Gastrocnemius medialis (tissue), 4 donors: ENCODE results near the gene IFNA16. TPM values are rescaled to one million over a fixed set of nuclear protein-coding genes. Genes with fewer than 3 reads are reported as not detected.
"Not testable (repeated sequence)": the region's sequence is repeated elsewhere in the genome, so short reads cannot be mapped to it uniquely, and the experiment has no call there.

Experiments
- ATAC-seq, 2 donors: fragments of 150-250 bp; one replicate each; pipeline ENCODE4 v1.9.1; 2016
- DNase-seq, 2 donors: peaks; one replicate each; pipeline ENCODE4 v3.0.0-alpha.2; 2019
- H3K27ac ChIP-seq, 4 donors: fragments of 200-600 bp; sonication (generic); 1 replicate in 1 of 4; 2 replicates in 3 of 4; pipeline ENCODE4 v1.5.1; 2016 to 2018; ENCODE audit warnings: mild to moderate bottlenecking in 2 of 4, moderate library complexity in 1 of 4
- H3K27me3 ChIP-seq, 3 donors: fragments of 200-600 bp; sonication (generic) in 2 of 3; 1 replicate in 1 of 3; 2 replicates in 2 of 3; pipeline versions ENCODE4 v1.5.1 to v1.6.0; 2016 to 2019; ENCODE audit warnings: mild to moderate bottlenecking in 1 of 3, moderate library complexity in 1 of 3
- H3K36me3 ChIP-seq, 2 donors: fragments of 200-600 bp; sonication (generic) in 1 of 2; one replicate each; pipeline ENCODE4 v1.5.1; 2017 to 2018
- H3K4me1 ChIP-seq, 2 donors: fragments of 200-600 bp; sonication (generic) in 1 of 2; one replicate each; pipeline ENCODE4 v1.5.1; 2016 to 2017; ENCODE audit warnings: mild to moderate bottlenecking in 2 of 2
- H3K4me3 ChIP-seq, 4 donors: fragments of 200-600 bp; sonication (generic) in 3 of 4; 1 replicate in 1 of 4; 2 replicates in 3 of 4; pipeline ENCODE4 v1.5.1; 2016 to 2019; ENCODE audit warnings: mild to moderate bottlenecking in 2 of 4
- H3K9me3 ChIP-seq, 3 donors: fragments of 200-600 bp; sonication (generic) in 2 of 3; 1 replicate in 1 of 3; 2 replicates in 2 of 3; pipeline ENCODE4 v1.5.1; 2016 to 2019
- POLR2A ChIP-seq, 2 donors: fragments of 450-650 bp; IDR thresholded peaks; one replicate each; pipeline ENCODE4 v1.6.1; 2017; ENCODE audit warnings: antibody characterized with exemption in 2 of 2, mild to moderate bottlenecking in 2 of 2, moderate library complexity in 2 of 2
- in situ Hi-C, 4 donors: fragments of 200-750 bp; cut with MboI; loops; one replicate each; pipeline versions ENCODE4 v1.15.0 to v1.8.0; 2017; ENCODE audit warnings: low sequenced_read_pairs in 4 of 4
- intact Hi-C: fragments of 100-400 bp; cut with DNase I; formaldehyde crosslinking; loops from one replicate; pipeline ENCODE4 v1.15.1; 2023; ENCODE audit warnings: low total_unique reads
- total RNA-seq, 4 donors: library from RNA; depleted of rRNA; stranded (reverse); fragments of >200 nt; gene quantifications; one replicate each; pipeline versions ENCODE4 v1.1.0 to v1.2.3, GENCODE V29; 2016
- TF ChIP-seq, protein P1 (sequence below), 5 experiments: fragments of 450-650 bp in 3 of 5; fragments of 200-600 bp in 2 of 5; sonication (generic) in 2 of 5; IDR thresholded peaks in 4 of 5; conservative IDR thresholded peaks in 1 of 5; 1 replicate in 4 of 5; 2 replicates in 1 of 5; pipeline ENCODE4 v1.5.1; 2016 to 2019; ENCODE audit warnings: antibody characterized with exemption in 5 of 5, mild to moderate bottlenecking in 3 of 5, moderate library complexity in 3 of 5

The IFNA16 gene
- total RNA-seq, 4 donors from 2014 or later: not detected

DNA sequence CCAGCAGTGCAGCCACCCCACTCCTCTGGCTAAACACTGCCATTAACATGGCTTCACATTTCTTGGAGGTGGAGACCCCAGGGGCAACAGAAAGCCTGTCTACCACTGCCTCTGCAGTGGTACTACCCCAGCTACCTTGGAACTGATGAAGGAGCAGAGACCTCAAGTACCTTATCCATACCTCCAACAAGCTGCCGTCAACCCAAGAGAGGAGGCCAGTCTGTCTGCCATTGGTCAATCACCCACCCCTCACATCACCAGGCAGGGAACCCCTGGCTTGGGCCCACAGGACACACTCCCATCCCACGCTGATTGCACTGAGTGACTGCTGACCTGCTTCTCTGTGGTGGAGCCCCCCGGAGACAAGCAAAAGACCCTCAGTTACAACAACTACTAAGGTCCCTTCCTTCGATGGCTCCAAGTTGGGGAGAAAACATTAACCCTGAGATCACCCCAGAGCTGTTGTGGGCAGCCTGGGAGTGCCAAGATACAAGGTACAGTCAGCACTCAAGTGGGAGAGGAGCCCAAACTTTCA is 17.1 kb upstream of the IFNA16 start:
- Histone ChIP-seq H3K27me3 (no peaks in the 10 kb centered on the region), H3K4me3 (no peak overlapping the region), H3K36me3 (no peaks in the 10 kb centered on the region), H3K27ac (no peak overlapping the region), H3K4me1 (no peaks in the 10 kb centered on the region), H3K9me3 (no peaks in the 10 kb centered on the region)
- TF ChIP-seq POLR2A (IDR thresholded peaks at IDR 0.05): no peak
- TF ChIP-seq, protein P1, sequence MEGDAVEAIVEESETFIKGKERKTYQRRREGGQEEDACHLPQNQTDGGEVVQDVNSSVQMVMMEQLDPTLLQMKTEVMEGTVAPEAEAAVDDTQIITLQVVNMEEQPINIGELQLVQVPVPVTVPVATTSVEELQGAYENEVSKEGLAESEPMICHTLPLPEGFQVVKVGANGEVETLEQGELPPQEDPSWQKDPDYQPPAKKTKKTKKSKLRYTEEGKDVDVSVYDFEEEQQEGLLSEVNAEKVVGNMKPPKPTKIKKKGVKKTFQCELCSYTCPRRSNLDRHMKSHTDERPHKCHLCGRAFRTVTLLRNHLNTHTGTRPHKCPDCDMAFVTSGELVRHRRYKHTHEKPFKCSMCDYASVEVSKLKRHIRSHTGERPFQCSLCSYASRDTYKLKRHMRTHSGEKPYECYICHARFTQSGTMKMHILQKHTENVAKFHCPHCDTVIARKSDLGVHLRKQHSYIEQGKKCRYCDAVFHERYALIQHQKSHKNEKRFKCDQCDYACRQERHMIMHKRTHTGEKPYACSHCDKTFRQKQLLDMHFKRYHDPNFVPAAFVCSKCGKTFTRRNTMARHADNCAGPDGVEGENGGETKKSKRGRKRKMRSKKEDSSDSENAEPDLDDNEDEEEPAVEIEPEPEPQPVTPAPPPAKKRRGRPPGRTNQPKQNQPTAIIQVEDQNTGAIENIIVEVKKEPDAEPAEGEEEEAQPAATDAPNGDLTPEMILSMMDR (IDR thresholded peaks at IDR 0.05 in 4 of 5, conservative IDR thresholded peaks at IDR 0.05 in 1 of 5): no peak
- DNase-seq (no peak), ATAC-seq (no peak)
- intact Hi-C loops: no loop called here
- in situ Hi-C loops: no loop called here

DNA sequence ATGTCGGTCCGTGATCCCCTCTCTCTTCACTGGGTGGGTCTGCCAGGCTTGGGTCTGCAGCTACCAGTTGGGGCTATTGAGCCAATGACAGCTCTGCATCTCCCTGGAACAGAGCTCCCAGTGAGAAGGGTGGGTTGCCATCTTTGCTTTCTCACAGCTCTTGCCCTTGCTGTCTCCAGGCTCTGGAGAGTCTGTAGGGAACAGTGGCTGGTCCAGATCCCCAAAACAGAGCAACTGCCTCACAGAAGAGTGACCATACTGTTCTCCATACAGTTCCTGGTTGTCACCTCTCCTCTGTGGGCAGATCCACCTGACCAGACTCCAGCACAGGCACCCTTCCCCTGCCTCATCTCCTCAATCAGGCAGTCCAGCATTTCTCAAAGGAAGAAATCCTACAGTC is 16.1 kb upstream of the IFNA16 start:
- H3K4me3 ChIP-seq: no peak overlapping the region
- intact Hi-C loops (no loop called here), in situ Hi-C loops (no loop called here)
- H3K36me3 ChIP-seq: no peaks in the 10 kb centered on the region
- no peak for ATAC-seq
- no peaks in the 10 kb centered on the region for H3K27me3 ChIP-seq
- no peak overlapping the region for H3K27ac ChIP-seq
- H3K4me1 ChIP-seq: no peaks in the 10 kb centered on the region
- no peaks in the 10 kb centered on the region for H3K9me3 ChIP-seq
- TF ChIP-seq POLR2A (IDR thresholded peaks at IDR 0.05): no peak
- TF ChIP-seq, protein P1 (IDR thresholded peaks at IDR 0.05 in 4 of 5, conservative IDR thresholded peaks at IDR 0.05 in 1 of 5): no peak
- no peak for DNase-seq

DNA sequence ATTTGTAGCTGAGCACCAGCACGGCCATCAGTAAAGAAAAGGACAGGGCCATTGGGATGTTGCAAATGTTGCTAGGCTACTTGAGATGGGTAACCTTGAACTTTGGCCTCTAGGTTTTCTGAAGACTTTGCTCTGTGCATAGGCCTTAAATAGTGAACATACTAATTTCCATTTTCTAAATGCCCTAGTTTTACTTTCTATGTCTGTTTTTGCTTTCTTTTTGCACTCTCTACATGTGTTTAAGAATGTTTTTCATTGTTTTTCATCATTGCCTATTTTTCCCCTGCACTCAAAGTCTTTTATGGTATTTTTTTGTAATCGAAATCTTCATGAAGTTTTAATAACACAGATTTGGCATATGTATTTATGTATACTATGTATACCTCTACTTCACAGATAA is 11.0 kb upstream of the IFNA16 start, which contains the start of gene IFNA17:
Gene IFNA17 (minus strand): TSS at position 101 of the 400 bp plus-strand sequence. CDS start 49 bp downstream, at position 52.
- no peaks in the 10 kb centered on the region for H3K9me3 ChIP-seq
- TF ChIP-seq, protein P1 (IDR thresholded peaks at IDR 0.05 in 4 of 5, conservative IDR thresholded peaks at IDR 0.05 in 1 of 5): no peak
- TF ChIP-seq POLR2A (IDR thresholded peaks at IDR 0.05): no peak
- no peaks in the 10 kb centered on the region for H3K4me1 ChIP-seq
- H3K27me3 ChIP-seq: no peaks in the 10 kb centered on the region
- in situ Hi-C loops (no loop called here), intact Hi-C loops (no loop called here)
- H3K27ac ChIP-seq: no peak within 1 kb of the TSS
- ATAC-seq (no peak), DNase-seq (no peak)
- no peak within 1 kb of the TSS for H3K4me3 ChIP-seq
- H3K36me3 ChIP-seq: no peaks in the 10 kb centered on the region

DNA sequence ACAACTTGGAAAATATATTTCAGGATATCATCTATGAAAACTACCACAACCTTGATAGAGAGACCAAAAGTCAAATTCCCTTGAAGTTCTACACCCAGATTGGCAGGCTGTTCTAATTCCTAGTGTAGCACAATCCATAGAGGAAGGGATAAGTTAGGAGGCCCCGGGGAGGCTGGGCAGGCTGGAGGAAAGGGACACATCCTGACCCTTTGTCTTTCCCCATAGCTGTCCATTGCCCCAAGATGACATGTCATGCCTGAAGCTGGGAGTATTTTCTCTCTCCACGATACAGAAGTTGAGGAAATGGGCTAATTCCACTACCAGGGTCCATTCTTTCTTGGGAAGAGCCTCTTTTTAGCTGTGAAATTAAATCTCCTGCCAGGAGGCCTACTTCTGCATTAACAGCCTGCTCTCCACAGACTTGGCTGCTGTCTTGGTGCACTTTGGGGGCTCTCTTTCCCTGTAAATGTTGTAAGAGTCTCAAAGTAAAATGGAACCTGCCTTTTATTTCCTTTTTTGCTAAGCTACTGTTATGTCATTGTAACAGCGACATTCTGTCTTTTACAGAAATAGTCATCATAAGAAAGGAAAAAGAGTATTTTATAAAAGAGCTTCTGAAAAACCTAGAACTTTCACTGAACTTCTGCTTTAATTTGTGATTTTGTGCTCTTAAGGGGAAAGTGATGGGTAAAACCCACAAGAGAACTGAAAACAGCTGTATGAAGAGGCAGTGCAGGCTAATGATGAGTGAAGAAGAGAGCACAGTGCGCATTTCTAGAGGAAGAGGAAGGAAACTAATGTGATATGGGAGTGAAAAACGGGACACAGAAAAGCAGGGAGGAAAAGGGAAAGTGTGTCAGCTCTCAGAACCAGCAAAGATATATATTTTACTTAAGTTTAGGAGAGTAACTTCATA is 3.4 kb downstream of the IFNA16 start:
- ATAC-seq, intact Hi-C loops, H3K4me1 ChIP-seq, H3K27ac ChIP-seq, H3K4me3 ChIP-seq, in situ Hi-C loops, H3K27me3 ChIP-seq, H3K9me3 ChIP-seq, H3K36me3 ChIP-seq, DNase-seq: not testable (repeated sequence)

DNA sequence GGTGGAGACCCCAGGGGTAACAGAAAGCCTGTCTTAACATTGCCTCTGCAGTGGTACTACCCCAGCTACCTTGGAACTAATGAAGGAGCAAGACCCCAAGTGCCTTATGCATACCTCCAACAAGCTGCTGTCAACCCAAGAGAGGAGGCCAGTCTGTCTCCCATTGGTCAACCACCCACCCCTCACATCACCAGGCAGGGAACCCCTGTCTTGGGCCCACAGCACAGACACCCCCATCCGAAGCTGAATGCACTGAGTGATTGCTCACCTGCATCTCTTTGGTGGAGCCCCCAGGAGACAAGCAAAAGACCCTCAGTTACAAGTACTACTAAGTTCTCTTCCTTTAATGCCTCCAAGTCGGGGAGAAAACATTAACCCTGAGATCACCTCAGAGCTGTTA is 5.0 kb downstream of the IFNA16 start:
- H3K4me3 ChIP-seq, in situ Hi-C loops, intact Hi-C loops: not testable (repeated sequence)

DNA sequence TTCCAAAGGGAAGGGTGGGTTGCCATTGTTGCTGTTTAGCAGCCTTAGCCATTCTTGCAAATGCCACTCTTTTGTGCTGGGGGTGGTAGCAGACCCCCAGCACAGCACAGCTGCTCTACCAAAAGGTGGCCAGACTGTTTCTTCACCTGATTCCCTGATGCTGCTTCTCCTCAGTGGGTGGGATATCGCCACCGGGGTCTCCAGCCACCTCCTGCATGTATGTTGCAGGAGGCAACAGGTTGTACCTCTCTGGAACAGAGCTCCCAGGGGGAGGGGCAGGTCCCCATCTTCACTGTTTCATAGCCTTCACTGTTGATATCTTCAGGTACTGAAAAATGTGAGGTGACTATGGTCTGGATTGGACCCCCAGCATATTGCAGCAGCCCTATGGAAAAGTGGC is 6.3 kb downstream of the IFNA16 start:
- H3K9me3 ChIP-seq, H3K36me3 ChIP-seq, H3K4me3 ChIP-seq, intact Hi-C loops, H3K27me3 ChIP-seq, H3K4me1 ChIP-seq, in situ Hi-C loops, ATAC-seq, H3K27ac ChIP-seq, DNase-seq: not testable (repeated sequence)

More for the DNA sequence above, 5.0 kb downstream of the IFNA16 start:
- H3K9me3 ChIP-seq, H3K36me3 ChIP-seq, H3K27ac ChIP-seq, H3K4me1 ChIP-seq, DNase-seq, H3K27me3 ChIP-seq, ATAC-seq: not testable (repeated sequence)
